ENCODE measurements around the gene PPFIBP1. TPM values are rescaled to one million over a fixed set of nuclear protein-coding genes. Genes with fewer than 3 reads are reported as not detected.
"Not testable (repeated sequence)": the region's sequence is repeated elsewhere in the genome, so short reads cannot be mapped to it uniquely, and the experiment has no call there.

PPFIBP1 gene
- total RNA-seq, 1 donor: 179 TPM

GRCh38 chr12:27593266-27593665 is 69.3 kb downstream of the PPFIBP1 start:
- Histone ChIP-seq H3K36me3 (ENCODE audit: insufficient read depth, low read length) (peaks cover 21% of the 10 kb centered on the region), H3K4me1 (ENCODE audit: insufficient read depth, low read length) (peaks cover 30% of the 10 kb centered on the region), H3K27ac (ENCODE audit: low read depth, low read length) (peak overlapping the region; percentile 79), H3K9me3 (ENCODE audit: low read depth, low read length) (no peaks in the 10 kb centered on the region), H3K79me2 (ENCODE audit: insufficient read depth, low read length) (peaks cover 91% of the 10 kb centered on the region), H2AFZ (ENCODE audit: low read length) (no peak overlapping the region), H4K20me1 (ENCODE audit: insufficient read depth, low read length) (no peaks in the 10 kb centered on the region), H3K4me2 (ENCODE audit: insufficient read depth, low read length) (no peak overlapping the region), H3K4me3 (ENCODE audit: insufficient read depth, low read length) (no peak overlapping the region), H3K27me3 (ENCODE audit: insufficient read depth, low read length) (no peaks in the 10 kb centered on the region)
- DNase-seq (ENCODE audit: insufficient read length, low spot score, missing footprints): no peak
- no peak for TF ChIP-seq CTCF (IDR thresholded peaks at IDR 0.05; ENCODE audit: extremely low read depth, low read depth, low read length)

DNA sequence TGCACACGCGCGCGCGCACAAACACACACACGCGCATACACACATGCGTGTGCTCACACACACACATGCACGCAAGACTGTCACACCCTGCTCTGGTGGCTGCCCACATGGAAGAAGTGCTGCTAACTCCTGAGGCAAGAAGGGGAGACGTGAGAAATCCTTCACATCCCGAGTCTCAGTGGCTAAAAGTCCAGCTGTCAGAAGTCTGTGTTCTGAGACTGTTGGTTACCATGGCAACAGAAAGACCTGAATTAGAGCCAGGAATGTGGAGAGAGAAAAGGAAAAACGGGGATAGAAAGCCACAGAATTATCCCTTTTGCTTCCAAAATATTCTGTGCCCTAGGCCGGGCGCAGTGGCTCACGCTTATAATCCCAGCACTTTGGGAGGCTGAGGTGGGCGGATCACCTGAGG is 71.2 kb downstream of the PPFIBP1 start:
- peak; percentile 57 for DNase-seq (ENCODE audit: insufficient read length, low spot score, missing footprints)
- peak overlapping the region; percentile 77 for H3K27ac ChIP-seq (ENCODE audit: low read depth, low read length)
- peak overlapping the region; percentile 72 for H3K4me2 ChIP-seq (ENCODE audit: insufficient read depth, low read length)
- peaks cover 21% of the 10 kb centered on the region for H3K36me3 ChIP-seq (ENCODE audit: insufficient read depth, low read length)
- peaks cover 40% of the 10 kb centered on the region for H3K4me1 ChIP-seq (ENCODE audit: insufficient read depth, low read length)
- no peaks in the 10 kb centered on the region for H3K9me3 ChIP-seq (ENCODE audit: low read depth, low read length)
- H4K20me1 ChIP-seq (ENCODE audit: insufficient read depth, low read length): no peaks in the 10 kb centered on the region
- no peak for TF ChIP-seq CTCF (IDR thresholded peaks at IDR 0.05; ENCODE audit: extremely low read depth, low read depth, low read length)
- peaks cover 90% of the 10 kb centered on the region for H3K79me2 ChIP-seq (ENCODE audit: insufficient read depth, low read length)
- no peak overlapping the region for H2AFZ ChIP-seq (ENCODE audit: low read length)
- no peaks in the 10 kb centered on the region for H3K27me3 ChIP-seq (ENCODE audit: insufficient read depth, low read length)
- H3K4me3 ChIP-seq (ENCODE audit: insufficient read depth, low read length): peak overlapping the region; percentile 43

GRCh38 chr12:27598866-27599265 is 74.9 kb downstream of the PPFIBP1 start:
- Histone ChIP-seq H3K4me1 (ENCODE audit: insufficient read depth, low read length) (peaks cover 23% of the 10 kb centered on the region), H3K27ac (ENCODE audit: low read depth, low read length) (peak overlapping the region; percentile 31), H3K79me2 (ENCODE audit: insufficient read depth, low read length) (peaks cover 89% of the 10 kb centered on the region)
- not testable (repeated sequence) for H3K27me3 ChIP-seq (ENCODE audit: insufficient read depth, low read length); H3K36me3 ChIP-seq (ENCODE audit: insufficient read depth, low read length); DNase-seq (ENCODE audit: insufficient read length, low spot score, missing footprints); H2AFZ ChIP-seq (ENCODE audit: low read length); H3K4me3 ChIP-seq (ENCODE audit: insufficient read depth, low read length); H4K20me1 ChIP-seq (ENCODE audit: insufficient read depth, low read length); H3K4me2 ChIP-seq (ENCODE audit: insufficient read depth, low read length); H3K9me3 ChIP-seq (ENCODE audit: low read depth, low read length)

- not testable (repeated sequence) for H3K9me3 ChIP-seq (ENCODE audit: low read depth, low read length); H2AFZ ChIP-seq (ENCODE audit: low read length); H3K4me3 ChIP-seq (ENCODE audit: insufficient read depth, low read length); H3K27ac ChIP-seq (ENCODE audit: low read depth, low read length); DNase-seq (ENCODE audit: insufficient read length, low spot score, missing footprints); H3K36me3 ChIP-seq (ENCODE audit: insufficient read depth, low read length); H4K20me1 ChIP-seq (ENCODE audit: insufficient read depth, low read length); H3K4me2 ChIP-seq (ENCODE audit: insufficient read depth, low read length); H3K27me3 ChIP-seq (ENCODE audit: insufficient read depth, low read length)
- peaks cover 13% of the 10 kb centered on the region for H3K4me1 ChIP-seq (ENCODE audit: insufficient read depth, low read length)
- peaks cover 93% of the 10 kb centered on the region for H3K79me2 ChIP-seq (ENCODE audit: insufficient read depth, low read length)
These were observed 77.2 kb downstream of the PPFIBP1 start for GRCh38 chr12:27601056-27601828.

- H3K9me3 ChIP-seq (ENCODE audit: low read depth, low read length): no peaks in the 10 kb centered on the region
- no peaks in the 10 kb centered on the region for H3K36me3 ChIP-seq (ENCODE audit: insufficient read depth, low read length)
- H4K20me1 ChIP-seq (ENCODE audit: insufficient read depth, low read length): no peaks in the 10 kb centered on the region
- peaks cover 96% of the 10 kb centered on the region for H3K79me2 ChIP-seq (ENCODE audit: insufficient read depth, low read length)
- H3K4me1 ChIP-seq (ENCODE audit: insufficient read depth, low read length): peaks cover 22% of the 10 kb centered on the region
- no peak overlapping the region for H3K4me3 ChIP-seq (ENCODE audit: insufficient read depth, low read length)
- no peaks in the 10 kb centered on the region for H3K27me3 ChIP-seq (ENCODE audit: insufficient read depth, low read length)
- H2AFZ ChIP-seq (ENCODE audit: low read length): no peak overlapping the region
- no peak for TF ChIP-seq CTCF (IDR thresholded peaks at IDR 0.05; ENCODE audit: extremely low read depth, low read depth, low read length)
- DNase-seq (ENCODE audit: insufficient read length, low spot score, missing footprints): no peak
- no peak overlapping the region for H3K27ac ChIP-seq (ENCODE audit: low read depth, low read length)
- H3K4me2 ChIP-seq (ENCODE audit: insufficient read depth, low read length): no peak overlapping the region
These were observed 78.5 kb downstream of the PPFIBP1 start for GRCh38 chr12:27602516-27602915.
